ENCODE data around the gene FAM43A.

FAM43A gene, protein sequence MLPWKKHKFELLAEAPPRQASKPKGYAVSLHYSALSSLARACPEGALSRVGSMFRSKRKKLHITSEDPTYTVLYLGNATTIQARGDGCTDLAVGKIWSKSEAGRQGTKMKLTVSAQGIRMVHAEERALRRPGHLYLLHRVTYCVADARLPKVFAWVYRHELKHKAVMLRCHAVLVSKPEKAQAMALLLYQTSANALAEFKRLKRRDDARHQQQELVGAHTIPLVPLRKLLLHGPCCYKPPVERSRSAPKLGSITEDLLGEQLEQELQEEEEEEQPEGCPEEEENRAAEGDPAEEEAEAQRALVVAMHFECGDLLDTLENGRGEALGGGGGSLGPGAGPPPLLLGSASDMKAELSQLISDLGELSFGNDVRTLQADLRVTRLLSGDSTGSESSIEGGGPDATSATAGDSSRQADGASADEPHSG

DNA sequence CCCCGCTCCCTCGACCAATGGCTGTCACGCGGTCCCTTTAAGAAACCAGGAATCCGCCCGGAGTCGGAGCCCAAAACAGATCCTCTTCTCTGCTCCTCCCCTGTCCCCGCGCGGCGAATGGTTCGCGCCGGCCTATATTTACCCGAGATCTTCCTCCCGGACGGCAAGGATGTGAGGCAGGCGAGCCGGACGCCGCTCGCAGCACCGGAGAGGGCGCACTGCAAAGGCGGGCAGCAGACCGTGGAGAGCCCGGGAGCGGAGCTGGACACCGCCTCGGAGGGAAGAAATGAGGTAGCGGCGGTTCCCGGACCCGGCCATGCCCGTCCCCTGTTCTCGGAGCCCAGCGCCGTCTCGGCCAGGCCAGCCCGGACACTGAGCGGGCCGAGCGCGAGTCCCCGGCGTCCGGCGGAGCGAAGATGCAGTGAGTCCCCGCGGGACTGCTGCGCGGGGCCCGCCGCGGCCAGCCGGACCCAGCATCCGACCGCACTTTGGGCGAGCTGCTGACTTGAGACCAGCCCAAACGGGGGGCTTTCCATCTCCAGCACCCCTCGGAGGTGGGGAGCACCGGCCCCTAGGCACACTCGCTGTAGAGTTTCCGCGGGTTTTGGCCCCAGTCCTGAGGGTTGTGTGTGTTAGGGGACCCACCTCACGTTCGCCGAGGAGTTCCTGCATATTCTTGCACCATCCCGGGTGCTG, at the start of gene FAM43A:
Gene FAM43A, plus strand, starts transcription at position 166 of the 696 bp plus-strand sequence. CDS start 944 bp downstream, outside the sequence.
- peak; percentile 91 for DNase-seq (ENCODE audit: low read depth in 2 of 2)

DNA sequence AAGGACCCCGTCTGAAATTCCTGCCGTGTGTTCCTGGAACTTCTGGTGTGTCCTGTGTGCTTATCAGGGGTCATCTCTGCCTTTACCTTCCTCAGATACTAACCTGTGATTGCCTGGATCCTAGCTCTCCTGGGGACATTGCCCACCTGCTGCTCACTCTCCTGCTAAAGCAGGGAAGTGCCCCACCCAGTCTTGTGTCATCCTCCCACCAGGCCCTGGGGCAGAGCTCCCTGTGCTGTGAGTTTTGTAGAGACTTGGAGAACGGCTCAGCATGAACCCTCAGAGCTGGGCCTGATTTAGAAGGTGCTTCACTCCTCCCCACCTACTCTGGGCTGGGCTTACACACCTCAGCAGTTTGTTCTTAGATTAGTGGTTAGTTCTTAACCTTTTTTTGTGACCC, 48.6 kb upstream of the FAM43A start:
- DNase-seq (ENCODE audit: low read depth in 2 of 2), result no peak

DNA sequence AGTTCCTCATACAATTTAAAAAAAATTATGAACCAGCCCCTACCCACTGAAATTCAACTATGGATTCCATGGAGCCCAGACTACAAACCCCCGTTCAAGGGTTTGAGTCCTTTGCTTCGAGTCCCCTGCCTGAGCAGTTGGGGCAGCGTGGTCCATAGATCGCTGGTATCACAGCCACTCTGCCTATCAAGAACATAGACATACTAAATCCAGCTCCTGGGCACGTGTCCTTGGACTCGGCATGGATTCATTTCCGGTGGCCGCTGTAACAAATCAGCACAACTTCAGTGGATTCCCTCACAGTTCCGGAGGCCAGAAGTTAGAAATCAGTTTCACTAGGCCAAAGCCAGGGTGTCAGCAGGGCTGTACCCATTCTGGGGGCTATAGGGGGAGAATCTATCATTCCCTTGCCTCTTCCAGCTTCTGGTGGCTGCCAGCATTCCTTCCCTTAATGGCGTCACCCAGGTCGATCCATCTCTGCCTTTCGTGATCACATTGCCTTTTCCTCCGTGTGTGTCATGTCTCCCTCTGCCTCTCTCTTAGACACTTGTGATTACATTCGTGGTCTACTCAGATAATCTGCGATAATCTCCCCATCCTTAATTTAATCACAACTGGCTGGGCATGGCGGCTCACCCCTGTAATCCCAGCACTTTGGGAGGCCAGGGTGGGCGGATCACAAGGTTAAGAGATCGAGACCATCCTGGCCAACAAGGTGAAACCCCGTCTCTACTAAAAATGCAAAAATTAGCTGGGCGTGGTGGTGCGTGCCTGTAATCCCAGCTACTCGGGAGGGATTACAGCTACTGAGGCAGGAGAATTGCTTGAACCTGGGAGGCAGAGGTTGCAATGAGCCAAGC, 47.9 kb upstream of the FAM43A start:
- DNase-seq (ENCODE audit: low read depth in 2 of 2), result no peak

DNA sequence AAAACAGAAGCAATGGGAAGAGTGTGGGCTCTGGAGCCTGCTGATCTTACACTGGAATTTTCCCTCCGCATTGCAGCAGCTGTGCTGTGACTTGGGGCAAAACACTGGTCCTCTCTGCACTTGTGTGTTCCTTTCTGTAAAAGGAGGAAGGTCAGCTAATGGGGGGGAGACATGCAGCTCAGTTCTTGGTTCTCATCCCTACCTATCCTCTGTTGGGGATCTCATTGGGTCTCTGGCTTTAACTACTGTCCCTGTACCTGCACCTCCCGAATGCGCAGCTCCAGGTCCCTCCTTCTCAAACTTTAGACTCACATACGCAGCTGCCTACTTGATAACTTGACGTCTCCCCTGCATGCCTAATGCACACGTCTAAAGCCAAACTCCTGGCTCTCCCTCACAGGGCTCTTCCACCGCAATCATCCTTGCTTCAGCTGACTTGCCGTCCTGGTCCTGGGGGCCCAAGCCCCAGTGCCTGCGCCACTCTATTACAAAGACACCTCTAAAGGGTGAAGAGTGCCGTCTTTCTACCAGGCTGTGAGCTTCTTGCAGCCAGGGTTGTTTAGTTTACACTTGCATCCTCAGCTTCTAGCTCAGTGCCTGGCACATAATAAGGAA, 46.6 kb upstream of the FAM43A start:
- DNase-seq (ENCODE audit: low read depth in 2 of 2), result no peak

DNA sequence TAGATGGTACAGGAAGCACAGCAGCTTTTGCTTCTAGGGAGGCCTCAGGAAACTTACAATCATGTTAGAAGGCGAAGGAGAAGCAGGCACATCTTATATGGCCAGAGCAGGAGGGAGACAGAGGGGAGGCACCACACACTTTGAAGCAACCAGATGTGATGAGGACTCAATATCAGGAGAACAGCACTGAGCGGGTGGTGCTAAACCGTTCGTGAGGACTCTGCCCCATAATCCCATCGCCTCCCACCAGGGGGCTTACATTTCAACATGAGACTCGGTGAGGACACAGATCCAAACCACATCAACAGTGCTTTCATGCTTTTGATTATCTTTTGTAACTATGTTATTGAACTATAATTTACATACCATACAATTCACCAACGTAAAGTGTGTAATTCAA, 44.9 kb upstream of the FAM43A start:
- DNase-seq (ENCODE audit: low read depth in 2 of 2), result no peak

DNA sequence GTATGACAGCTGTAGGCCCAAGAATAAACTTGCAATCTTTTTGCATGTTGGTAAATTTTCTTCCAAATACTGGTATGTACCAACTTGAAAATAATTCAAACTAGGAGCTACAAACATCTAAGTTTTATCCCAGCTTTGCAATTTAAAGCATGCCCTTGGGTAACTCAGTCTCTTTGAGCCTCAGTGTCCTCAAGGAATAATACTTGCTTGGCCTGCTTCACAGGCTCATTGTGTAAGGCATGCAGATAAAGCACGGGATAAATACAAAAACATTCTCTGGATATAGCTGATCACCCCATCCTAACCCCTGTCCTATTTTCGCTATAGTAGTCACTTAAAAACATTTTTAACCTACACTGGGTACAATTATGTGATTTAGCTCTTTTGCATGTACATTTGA, 42.9 kb upstream of the FAM43A start:
- DNase-seq (ENCODE audit: low read depth in 2 of 2), result no peak

DNA sequence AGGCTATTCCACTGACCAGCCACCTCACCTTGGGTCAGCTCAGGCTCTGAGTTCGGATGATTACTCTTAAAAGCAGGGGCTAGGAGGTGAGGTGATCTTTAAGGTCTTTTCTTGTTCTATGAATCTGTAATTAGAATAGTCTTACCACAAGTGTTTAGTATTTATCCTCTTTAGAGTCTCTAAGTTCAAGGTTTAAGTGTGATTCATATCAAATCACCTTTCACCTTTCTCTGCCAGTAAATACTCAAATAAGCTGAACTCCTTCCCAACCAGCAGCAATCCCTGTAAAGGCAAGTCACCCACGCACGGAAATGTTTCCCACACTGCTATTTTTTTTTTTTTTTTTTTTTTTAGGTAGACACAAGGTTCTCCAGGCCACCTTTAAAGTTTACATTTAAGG, 37.9 kb upstream of the FAM43A start:
- DNase-seq (ENCODE audit: low read depth in 2 of 2), result no peak

DNA sequence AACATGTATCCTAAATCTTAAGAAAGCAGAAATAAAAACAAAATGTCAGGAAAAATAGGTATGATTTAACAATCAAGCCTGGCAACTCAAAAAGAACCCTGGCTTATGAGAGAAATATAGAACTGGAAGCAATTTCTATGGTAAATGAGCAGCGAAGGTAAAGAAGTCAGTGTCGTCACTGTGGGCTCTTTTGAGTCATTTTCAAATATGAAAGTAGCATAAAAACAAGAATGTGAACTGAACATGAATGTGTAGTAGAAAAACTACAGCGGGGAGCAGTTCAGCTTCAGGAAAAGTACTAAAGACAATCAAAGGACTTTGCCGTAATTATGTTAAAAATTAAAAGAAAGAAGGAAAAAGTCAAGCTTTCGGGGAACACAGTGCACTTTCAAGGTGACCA, 31.2 kb upstream of the FAM43A start:
- DNase-seq (ENCODE audit: low read depth in 2 of 2), result no peak

DNA sequence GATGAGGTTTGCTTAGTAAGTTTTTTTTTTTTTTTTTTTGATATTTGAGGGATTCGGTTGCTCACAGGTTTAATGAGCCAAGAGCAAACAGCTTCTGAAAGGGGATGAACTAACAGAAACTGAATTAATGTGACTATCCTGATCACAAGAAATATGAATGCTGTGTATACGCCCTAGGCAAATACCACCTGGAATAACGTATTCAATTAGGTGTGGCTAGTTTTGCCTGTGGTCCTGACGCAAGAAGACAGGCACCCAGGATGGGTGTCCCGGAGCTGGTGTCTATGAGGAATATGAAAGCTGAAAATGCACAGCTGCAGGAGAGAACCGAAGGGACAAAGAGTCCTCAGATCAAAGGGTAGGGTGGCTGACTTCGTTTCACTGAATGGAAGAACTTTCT, 28.2 kb upstream of the FAM43A start:
- no peak for DNase-seq (ENCODE audit: low read depth in 2 of 2)

DNA sequence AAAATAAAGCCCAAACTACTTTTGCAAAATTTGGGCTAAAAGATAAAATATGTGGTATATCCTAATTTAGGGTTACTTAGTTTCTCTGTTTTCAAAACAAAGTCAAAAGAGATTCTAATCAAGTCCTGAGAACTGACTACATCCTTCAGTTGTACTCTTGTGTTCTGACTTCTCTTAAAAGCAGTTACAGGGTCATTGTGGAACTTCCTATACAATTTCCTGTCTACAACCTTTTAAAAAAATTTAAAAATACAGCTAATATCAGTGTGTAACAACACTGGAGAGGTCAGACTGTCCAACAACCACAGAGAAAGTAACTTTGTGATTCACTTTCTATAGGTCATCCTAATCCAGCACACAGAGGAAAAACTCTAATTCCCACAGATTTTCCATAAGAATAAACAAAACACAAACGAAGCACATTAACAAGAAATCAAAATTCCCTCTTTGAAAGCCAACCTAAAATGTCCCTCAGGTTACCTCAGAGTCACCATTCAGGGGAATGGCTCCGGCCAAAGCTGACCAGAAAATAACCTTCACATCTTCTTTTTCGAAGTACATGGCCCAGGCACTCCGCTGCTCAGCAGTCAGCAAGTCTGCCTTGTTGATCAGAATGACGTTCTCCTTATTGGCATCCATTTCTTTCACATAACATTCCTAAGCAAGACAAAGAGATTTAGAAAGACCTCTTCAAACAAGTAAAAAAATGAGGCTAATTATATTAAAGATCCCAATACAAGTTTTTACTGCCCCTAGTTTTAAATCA, 27.0 kb upstream of the FAM43A start:
- DNase-seq (ENCODE audit: low read depth in 2 of 2), result no peak

DNA sequence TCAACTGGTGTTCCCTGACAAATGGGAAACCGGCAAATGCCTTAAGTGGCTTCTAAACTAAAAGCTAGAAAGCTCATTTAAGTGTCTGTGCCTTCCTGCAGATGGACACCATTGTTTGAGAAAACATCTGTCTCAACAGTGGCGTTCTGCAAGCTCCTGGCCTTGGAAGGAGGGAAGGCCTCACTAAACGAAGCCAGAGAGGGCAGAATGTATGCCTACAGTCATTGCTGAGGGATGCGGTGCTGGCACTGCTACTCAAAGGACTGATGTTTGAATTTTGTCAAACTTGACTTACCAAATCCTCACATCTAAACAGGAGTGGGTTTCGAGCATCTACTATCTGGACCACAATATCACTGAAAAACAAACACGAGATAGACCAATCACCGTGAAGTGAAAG, 25.9 kb upstream of the FAM43A start:
- DNase-seq (ENCODE audit: low read depth in 2 of 2), result no peak

DNA sequence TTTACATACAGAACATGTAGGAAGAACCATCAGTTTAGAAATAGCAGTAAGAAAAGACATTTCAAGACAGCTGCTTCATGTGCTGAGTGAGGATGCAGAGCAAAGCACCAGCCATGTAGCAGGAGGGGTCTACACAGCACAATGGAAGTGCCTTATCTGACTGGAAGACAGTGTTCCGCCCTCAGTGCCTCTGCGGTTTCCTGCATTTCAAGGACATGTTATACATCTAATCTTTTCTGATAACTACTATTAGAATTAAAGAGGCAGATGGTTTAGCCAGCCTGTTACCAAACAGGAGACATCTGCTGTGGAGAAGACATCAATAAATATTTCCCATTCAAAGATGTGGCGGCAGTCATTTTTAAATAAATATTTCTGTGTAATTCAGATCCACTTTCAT, 24.3 kb upstream of the FAM43A start:
- no peak for DNase-seq (ENCODE audit: low read depth in 2 of 2)

DNA sequence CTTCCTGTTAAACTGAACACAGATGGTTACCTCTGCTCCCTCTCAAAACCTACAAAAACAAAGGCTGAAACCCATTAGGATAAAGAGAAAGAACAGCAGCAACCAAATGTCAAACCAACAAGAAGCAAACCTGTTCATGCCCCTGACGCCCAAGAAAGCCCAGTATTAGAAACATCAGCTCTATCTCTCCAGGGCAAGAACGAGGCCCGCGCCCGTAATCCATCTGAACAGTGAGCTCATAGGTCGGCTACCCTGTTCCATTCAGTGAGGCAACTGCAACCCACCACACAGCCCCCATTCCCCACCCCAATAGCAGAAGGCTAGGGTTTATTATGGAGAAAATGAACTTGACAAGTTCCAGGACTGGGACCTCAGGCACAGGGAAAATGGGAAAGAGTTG, 23.7 kb upstream of the FAM43A start:
- no peak for DNase-seq (ENCODE audit: low read depth in 2 of 2)

DNA sequence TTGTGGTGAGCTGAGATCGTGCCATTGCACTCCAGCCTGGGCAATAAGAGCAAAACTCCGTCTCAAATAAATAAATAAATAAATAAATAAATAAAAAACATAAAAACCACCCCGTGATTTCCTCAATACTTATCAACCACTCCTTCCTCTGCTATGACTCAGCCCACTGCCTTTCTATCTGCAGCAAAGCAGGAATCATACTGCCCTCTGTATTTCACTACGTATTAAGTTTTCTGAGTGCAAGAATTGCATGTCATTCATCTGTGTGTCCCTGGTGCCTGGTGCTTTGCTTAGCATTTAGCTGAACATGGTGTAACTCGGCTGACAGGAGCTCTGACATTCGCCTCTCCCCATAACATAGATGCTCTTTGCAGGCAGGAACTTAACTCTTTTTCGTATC, 20.8 kb upstream of the FAM43A start:
- DNase-seq (ENCODE audit: low read depth in 2 of 2), result no peak

DNA sequence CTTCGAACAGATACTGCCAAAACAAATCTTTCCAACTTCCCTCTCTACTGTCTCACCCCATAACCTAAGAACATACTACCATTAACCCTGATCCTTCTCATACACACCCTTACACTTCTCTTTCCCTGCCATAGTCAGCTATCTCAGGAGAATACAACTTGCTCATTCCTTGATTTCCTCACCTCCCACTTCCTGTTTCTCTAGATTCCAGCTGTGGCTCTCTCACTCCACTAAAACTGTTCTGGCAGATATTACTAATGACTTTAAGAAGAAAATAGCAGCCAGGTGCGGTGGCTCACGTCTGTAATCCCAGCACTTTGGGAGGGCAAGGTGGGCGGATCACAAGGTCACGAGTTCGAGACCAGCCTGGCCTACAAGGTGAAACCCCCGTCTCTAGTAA, 18.3 kb upstream of the FAM43A start:
- DNase-seq (ENCODE audit: low read depth in 2 of 2), result no peak

DNA sequence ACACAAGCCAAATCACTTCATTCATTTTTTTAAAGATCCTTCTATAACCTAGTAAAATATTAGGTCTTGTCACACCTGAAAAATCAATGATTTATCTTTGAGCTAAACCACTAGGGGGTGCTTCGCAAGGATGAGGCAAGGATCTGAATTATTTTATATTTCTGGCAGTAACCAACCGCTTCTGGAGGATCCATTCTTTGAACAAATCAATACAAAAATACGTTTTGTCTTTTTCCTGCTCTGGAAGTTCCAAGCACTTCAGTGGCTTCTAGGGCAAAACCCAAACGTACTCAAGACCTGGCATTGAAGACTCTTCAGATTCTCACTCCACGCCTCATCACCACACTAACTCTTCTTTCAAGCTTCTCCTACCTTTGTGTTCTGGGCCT, 14.2 kb upstream of the FAM43A start:
- DNase-seq (ENCODE audit: low read depth in 2 of 2), result no peak

DNA sequence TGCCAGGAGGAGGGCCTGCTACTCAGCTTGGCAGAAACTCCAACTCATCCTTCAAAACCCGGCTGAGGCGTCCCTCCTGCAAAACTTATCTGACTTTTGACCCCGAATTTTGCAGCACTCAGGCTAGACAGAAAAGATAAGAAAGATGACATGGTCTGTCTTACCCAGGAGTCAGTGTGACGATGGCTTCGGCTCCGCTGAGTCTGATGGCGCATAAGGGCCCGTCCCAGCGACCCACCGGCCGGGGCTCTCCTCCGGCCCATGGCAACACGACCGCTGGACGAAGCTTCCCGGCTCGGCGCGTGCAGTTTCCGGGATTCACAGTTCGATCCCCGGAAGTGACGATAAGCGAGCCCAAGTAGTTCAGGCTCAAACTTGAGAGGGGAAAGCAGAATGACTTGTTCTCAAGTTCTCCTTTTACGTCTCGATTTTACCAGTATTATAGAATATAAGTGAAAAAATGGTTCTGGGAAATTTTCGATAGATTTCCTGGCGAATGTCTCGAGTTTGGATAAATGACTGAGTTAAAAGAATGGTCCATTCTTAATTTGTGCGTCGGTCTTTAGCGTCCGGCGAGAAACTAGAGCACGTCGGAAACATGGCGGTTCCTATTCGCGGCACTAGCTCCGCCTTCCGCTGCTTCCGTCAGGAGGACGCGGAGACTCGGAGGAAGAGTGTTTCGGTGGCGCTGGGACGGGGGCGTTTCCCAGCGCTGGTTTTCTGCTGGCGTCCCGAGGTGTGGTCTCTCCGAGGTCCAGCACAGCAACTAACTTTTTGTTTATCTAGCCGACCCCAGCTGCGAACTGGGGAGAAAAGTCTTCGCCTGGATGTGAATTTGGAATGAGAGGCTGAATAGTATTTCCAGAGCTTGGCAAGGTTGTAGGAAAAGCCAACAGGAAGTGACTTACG, 13.5 kb upstream of the FAM43A start, which contains the start of gene LSG1:
Gene LSG1, minus strand, starts transcription at position 292 of the 909 bp plus-strand sequence. Its CDS starts 29 bp downstream, at position 263.
- peak; percentile 89 to 91 for DNase-seq (ENCODE audit: low read depth in 2 of 2)

DNA sequence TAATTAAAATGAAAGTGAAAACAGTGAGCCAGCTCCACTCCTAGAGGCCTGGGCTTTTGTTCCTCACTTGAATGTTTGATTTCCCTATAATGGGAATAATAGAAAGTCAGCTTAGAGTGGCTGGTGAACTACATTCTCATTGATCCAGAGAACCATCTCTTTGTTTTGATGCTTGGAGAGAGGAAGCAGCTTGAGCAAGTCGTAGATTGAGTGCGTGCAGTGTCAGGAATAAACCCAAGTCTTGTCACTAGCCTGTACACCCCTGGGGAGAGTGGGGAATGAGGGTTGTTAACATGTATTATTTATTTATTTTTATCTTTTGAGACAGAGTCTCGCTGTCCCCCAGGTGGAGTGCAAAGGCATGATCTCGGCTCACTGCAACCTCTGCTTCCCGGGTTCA, 12.8 kb upstream of the FAM43A start:
- DNase-seq (ENCODE audit: low read depth in 2 of 2), result no peak

DNA sequence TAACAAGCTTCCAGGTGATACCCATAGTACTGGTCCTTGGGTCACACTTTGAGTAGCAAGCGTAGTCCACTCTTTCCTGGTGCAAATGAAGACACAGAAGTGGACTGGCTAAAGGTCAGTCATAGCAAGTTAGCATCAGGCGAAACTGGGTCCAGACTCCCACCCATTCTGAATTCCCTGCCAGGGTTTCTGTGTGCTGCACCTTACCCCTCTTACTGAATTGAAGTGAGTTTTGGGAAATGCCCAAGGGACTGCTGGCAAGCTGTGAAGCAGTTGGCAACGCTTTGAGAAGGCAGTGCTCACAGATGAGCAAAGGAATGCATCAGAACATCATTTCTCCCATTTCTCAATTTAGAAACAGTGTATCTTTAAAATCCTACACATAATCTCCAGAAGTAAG, 11.9 kb upstream of the FAM43A start:
- no peak for DNase-seq (ENCODE audit: low read depth in 2 of 2)

DNA sequence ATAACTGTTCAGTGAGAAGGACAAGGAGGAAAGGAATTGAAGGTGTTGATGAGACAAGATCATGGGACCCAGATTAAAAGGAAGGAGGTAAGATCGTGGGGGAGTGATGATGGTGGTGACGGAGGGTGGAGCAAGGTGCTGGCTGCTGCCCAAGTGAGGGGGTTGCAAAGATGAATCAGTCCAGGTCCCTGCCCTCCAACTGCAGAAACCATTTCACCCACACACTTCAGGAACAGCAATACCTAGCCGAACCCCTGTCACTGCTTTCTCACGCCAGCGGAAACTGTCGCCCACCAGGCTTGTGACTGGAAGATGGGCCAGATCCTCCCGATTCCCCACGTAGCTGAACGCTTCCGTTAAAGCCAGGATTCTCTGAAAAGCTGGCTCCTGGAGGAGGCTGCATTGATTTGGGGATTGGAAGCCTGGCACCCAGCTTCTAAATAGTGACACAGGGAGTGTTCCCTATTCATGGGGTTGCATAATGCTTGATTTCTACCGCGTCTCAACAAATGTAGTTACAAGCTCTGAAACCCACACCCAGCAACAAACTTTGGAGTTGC, 10.5 kb upstream of the FAM43A start:
- DNase-seq (ENCODE audit: low read depth in 2 of 2), result no peak

All from fibroblast of skin of left biceps (primary cell).